ENCODE results near the gene DVL1. TPM values are rescaled to one million over a fixed set of nuclear protein-coding genes. Genes with fewer than 3 reads are reported as not detected.

Gene DVL1
- total and polyA plus RNA-seq, 2 of the 13 experiments (the other 11 are each of a cell fraction or from before 2014, with no cell fraction given), result 30.8 to 60.4 TPM

GRCh38 chr1:1287288-1288110 is 61.7 kb downstream of the DVL1 start (continued):
- TF ChIP-seq NFIB (CRISPR knock-in tag; IDR thresholded peaks at IDR 0.05; ENCODE audit: borderline replicate concordance) (no peak), GTF2F1 (IDR thresholded peaks at IDR 0.05; ENCODE audit: low read length) (no peak), ZNF281 (CRISPR knock-in tag; IDR thresholded peaks at IDR 0.05; ENCODE audit: borderline replicate concordance) (no peak), HINFP (CRISPR knock-in tag; IDR thresholded peaks at IDR 0.05; ENCODE audit: low read depth) (peak; percentile 91), ATAD3A (CRISPR knock-in tag; IDR thresholded peaks at IDR 0.05) (no peak), ZFP1 (CRISPR knock-in tag; IDR thresholded peaks at IDR 0.05) (no peak), RNF2 (conservative IDR thresholded peaks at IDR 0.05; ENCODE audit: low read depth) (0 out of 2 replicates have a peak, but pooled peaks have one; percentile 23), ZNF646 (CRISPR knock-in tag; IDR thresholded peaks at IDR 0.05) (no peak), SMC3 (IDR thresholded peaks at IDR 0.05; ENCODE audit: low read length) (no peak), TEAD3 (CRISPR knock-in tag; optimal IDR thresholded peaks at IDR 0.05; ENCODE audit: borderline replicate concordance) (peak; percentile 47), ZNF337 (CRISPR knock-in tag; IDR thresholded peaks at IDR 0.05; ENCODE audit: borderline replicate concordance, low read depth) (no peak), KLF13 (CRISPR knock-in tag; IDR thresholded peaks at IDR 0.05) (no peak), SNAPC5 (CRISPR knock-in tag; IDR thresholded peaks at IDR 0.05; ENCODE audit: borderline replicate concordance) (no peak), ZNF530 (CRISPR knock-in tag; IDR thresholded peaks at IDR 0.05; ENCODE audit: low read depth) (no peak), ZNF605 (CRISPR knock-in tag; IDR thresholded peaks at IDR 0.05) (peak; percentile 49; the same call in 1 of the 2 replicates)

Data from HepG2 (cell line).